ENCODE results near the gene CMTM2. TPM values are rescaled to one million over a fixed set of nuclear protein-coding genes. Genes with fewer than 3 reads are reported as not detected.

Gene CMTM2
- total RNA-seq, 2 experiments from 2014 or later: 0.29 TPM; not detected in 1

GRCh38 chr16:66585481-66586239 is 6.4 kb downstream of the CMTM2 start:
- peaks cover 8% of the 10 kb centered on the region for H3K27me3 Mint-ChIP-seq
- CTCF ChIA-PET: interaction anchor here (1.2 to 2.1 kb wide), 3 partner anchors 12 to 23 kb away, joined by 3 to 5 read pairs (median 4); no protein-coding TSS in a partner anchor

DNA sequence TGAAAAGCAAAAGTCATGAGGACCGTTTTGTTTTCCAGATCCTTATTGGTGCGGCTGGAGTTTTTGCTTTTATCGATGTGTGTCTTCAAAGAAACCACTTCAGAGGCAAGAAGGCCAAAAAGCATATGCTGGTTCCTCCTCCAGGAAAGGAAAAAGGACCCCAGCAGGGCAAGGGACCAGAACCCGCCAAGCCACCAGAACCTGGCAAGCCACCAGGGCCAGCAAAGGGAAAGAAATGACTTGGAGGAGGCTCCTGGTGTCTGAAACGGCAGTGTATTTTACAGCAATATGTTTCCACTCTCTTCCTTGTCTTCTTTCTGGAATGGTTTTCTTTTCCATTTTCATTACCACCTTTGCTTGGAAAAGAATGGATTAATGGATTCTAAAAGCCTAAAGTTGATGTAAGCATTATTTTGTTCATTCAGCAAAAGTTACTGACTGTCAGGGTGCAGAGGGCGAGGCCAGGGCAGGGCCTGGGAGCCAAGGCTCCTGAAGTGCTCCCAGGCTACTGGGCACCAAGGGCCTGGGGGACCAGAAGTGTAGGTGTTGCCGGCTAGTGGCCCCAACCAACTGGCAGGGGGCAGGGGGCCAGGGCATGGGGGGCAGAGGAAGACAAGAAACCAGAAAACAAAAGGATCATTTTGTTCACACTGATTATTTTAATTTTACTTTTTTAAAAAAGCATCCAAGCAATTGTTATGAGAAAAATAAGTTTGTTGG is 8.8 kb downstream of the CMTM2 start:
- no peaks in the 10 kb centered on the region for H3K9me3 Mint-ChIP-seq
- intact Hi-C loops (cut with micrococcal nuclease): loop anchor here (5.0 kb wide), 1 partner anchor 181 kb away; no protein-coding TSS in a partner anchor
- H3K4me1 Mint-ChIP-seq (ENCODE audit: low read depth): peaks cover 36% of the 10 kb centered on the region
- H3K27ac Mint-ChIP-seq: peak overlapping the region; percentile 67
- ChIA-PET CTCF (interaction anchor here (1.9 to 3.1 kb wide), 4 partner anchors 8 to 183 kb away, joined by 13 to 29 read pairs (median 22); partner anchors contain the start of genes CMTM2 and CMTM3), POLR2A (interaction anchor here (1.9 kb wide), 1 partner anchor 113 kb away, joined by 5 read pairs; no protein-coding TSS in a partner anchor)
- no peak for ATAC-seq
- H3K27me3 Mint-ChIP-seq: no peaks in the 10 kb centered on the region
- no peaks in the 10 kb centered on the region for H3K36me3 Mint-ChIP-seq (ENCODE audit: low read depth)
- H3K4me3 Mint-ChIP-seq: peak overlapping the region; percentile 56
- no peak for DNase-seq
- TF ChIP-seq, protein P1, sequence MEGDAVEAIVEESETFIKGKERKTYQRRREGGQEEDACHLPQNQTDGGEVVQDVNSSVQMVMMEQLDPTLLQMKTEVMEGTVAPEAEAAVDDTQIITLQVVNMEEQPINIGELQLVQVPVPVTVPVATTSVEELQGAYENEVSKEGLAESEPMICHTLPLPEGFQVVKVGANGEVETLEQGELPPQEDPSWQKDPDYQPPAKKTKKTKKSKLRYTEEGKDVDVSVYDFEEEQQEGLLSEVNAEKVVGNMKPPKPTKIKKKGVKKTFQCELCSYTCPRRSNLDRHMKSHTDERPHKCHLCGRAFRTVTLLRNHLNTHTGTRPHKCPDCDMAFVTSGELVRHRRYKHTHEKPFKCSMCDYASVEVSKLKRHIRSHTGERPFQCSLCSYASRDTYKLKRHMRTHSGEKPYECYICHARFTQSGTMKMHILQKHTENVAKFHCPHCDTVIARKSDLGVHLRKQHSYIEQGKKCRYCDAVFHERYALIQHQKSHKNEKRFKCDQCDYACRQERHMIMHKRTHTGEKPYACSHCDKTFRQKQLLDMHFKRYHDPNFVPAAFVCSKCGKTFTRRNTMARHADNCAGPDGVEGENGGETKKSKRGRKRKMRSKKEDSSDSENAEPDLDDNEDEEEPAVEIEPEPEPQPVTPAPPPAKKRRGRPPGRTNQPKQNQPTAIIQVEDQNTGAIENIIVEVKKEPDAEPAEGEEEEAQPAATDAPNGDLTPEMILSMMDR (IDR thresholded peaks at IDR 0.05): no peak

More at GRCh38 chr16:66585481-66586239, 6.4 kb downstream of the CMTM2 start:
- POLR2A ChIA-PET: no interaction called here
- intact Hi-C loops (cut with micrococcal nuclease): loop anchor here (5.0 kb wide), 1 partner anchor 178 kb away; no protein-coding TSS in a partner anchor
- H3K9me3 Mint-ChIP-seq: no peaks in the 10 kb centered on the region
- TF ChIP-seq, protein P1 (IDR thresholded peaks at IDR 0.05): no peak
- no peaks in the 10 kb centered on the region for H3K36me3 Mint-ChIP-seq (ENCODE audit: low read depth)
- no peak overlapping the region for H3K27ac Mint-ChIP-seq
- H3K4me3 Mint-ChIP-seq: no peak overlapping the region
- ATAC-seq (no peak), DNase-seq (no peak)
- peaks cover 41% of the 10 kb centered on the region for H3K4me1 Mint-ChIP-seq (ENCODE audit: low read depth)

GRCh38 chr16:66588981-66589713 is 9.9 kb downstream of the CMTM2 start:
- H3K4me1 Mint-ChIP-seq (ENCODE audit: low read depth): peaks cover 36% of the 10 kb centered on the region
- H3K9me3 Mint-ChIP-seq: no peaks in the 10 kb centered on the region
- TF ChIP-seq, protein P1 (IDR thresholded peaks at IDR 0.05): peak; percentile 81
- CTCF ChIA-PET: interaction anchor here (0.6 to 3.1 kb wide), 24 partner anchors 9 to 241 kb away, joined by 3 to 29 read pairs (median 6); partner anchors contain the start of genes CKLF, CMTM2 and CMTM3
- no peaks in the 10 kb centered on the region for H3K27me3 Mint-ChIP-seq
- peak; percentile 96 for ATAC-seq
- POLR2A ChIA-PET: interaction anchor here (0.9 to 2.1 kb wide), 5 partner anchors 9 to 114 kb away, joined by 3 to 11 read pairs (median 4); partner anchors contain the start of genes CKLF and CMTM3
- intact Hi-C loops (cut with micrococcal nuclease): loop anchor here (5.0 kb wide), 1 partner anchor 182 kb away; no protein-coding TSS in a partner anchor
- peak; percentile 79 for DNase-seq
- H3K4me3 Mint-ChIP-seq: peak overlapping the region; percentile 69
- no peak overlapping the region for H3K27ac Mint-ChIP-seq
- no peaks in the 10 kb centered on the region for H3K36me3 Mint-ChIP-seq (ENCODE audit: low read depth)

DNA sequence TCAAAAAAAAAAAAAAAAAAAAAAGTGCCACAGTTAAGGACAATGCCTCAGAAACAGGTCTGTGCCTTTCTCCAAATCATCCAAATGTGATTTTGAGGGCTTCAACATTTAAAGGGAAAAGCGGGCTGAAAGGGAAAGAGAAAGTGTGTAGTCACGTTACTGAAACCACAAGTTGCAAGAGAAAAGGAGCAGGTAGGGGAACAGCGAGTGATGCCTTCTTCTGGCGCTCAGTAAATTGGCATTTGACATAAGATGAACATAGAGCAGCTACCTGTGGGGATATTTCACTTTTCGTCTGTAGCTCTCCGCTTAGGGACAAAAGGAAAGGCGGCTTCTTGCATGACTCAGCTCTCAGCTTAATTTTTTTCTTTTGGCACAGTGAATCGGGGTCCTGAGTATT is 11.1 kb downstream of the CMTM2 start:
- Mint-ChIP-seq H3K4me1 (ENCODE audit: low read depth) (peaks cover 43% of the 10 kb centered on the region), H3K4me3 (peak overlapping the region; percentile 69), H3K27me3 (no peaks in the 10 kb centered on the region), H3K27ac (peak overlapping the region; percentile 34), H3K9me3 (no peaks in the 10 kb centered on the region), H3K36me3 (ENCODE audit: low read depth) (no peaks in the 10 kb centered on the region)
- DNase-seq: peak; percentile 30
- intact Hi-C loops (cut with micrococcal nuclease): no loop called here
- POLR2A ChIA-PET: interaction anchor here (0.7 to 2.1 kb wide), 4 partner anchors 11 to 38 kb away, joined by 3 to 11 read pairs (median 4); partner anchors contain the start of genes CKLF and CMTM3
- TF ChIP-seq, protein P1 (IDR thresholded peaks at IDR 0.05): no peak
- CTCF ChIA-PET: interaction anchor here (0.8 to 3.1 kb wide), 17 partner anchors 9 to 185 kb away, joined by 3 to 29 read pairs (median 5); partner anchors contain the start of genes CMTM1 and CMTM2
- ATAC-seq: peak; percentile 51
